HEK293 (cell line): ENCODE results near the gene TUT1.

ENCODE experiments used
- CTCF ChIA-PET: fragments of 350-600 bp; formaldehyde crosslinking; extraction: SDS; loops from one replicate; lab custom pipeline; 2021; ENCODE audit warnings: antibody characterized with exemption; lab: Yijun Ruan, JAX
- POLR2A ChIA-PET: fragments of 300-600 bp; formaldehyde crosslinking; extraction: SDS; loops from one replicate; lab custom pipeline; 2020; ENCODE audit warnings: antibody characterized with exemption, inconsistent platforms; lab: Yijun Ruan, JAX
- H3K27ac ChIP-seq: fragments of 200-500 bp; sonication (Bioruptor generic); 2 replicates; pipeline ENCODE4 v1.5.1; 2014; ENCODE audit warnings: low read depth, low read length, control low read depth, inconsistent platforms; ENCODE audit errors: extremely low read depth
- H3K36me3 ChIP-seq, 2 experiments: fragments of 200-500 bp in 1 of 2; sonication (Bioruptor generic) in 1 of 2; 1 replicate in 1 of 2; 2 replicates in 1 of 2; pipeline ENCODE4 v1.5.1; 2014 to 2017; ENCODE audit warnings: inconsistent platforms in 2 of 2, low read length in 2 of 2; ENCODE audit not compliant: control insufficient read depth in 2 of 2, insufficient read depth in 1 of 2
- H3K4me1 ChIP-seq: fragments of 200-500 bp; sonication (Bioruptor generic); 2 replicates; pipeline ENCODE4 v1.5.1; 2014; ENCODE audit warnings: mild to moderate bottlenecking, low read length, inconsistent platforms; ENCODE audit not compliant: control insufficient read depth, insufficient read depth
- H3K4me3 ChIP-seq: 2 replicates; pipeline ENCODE4 v1.5.1; 2011; ENCODE audit warnings: low read depth, mild to moderate bottlenecking, control low read depth, low read length, moderate library complexity
- H3K9me3 ChIP-seq: fragments of 200-500 bp; sonication (Bioruptor generic); 2 replicates; pipeline ENCODE4 v1.5.1; 2014; ENCODE audit warnings: low read depth, low read length, inconsistent platforms; ENCODE audit not compliant: control insufficient read depth, insufficient read depth
- KLF10 ChIP-seq: fragments of 450-650 bp; IDR thresholded peaks from 2 replicates; pipeline ENCODE4 v1.5.1; 2018; ENCODE audit warnings: missing biosample characterization, mild to moderate bottlenecking, missing genetic modification characterization
- MYNN ChIP-seq: fragments of 450-650 bp; formaldehyde crosslinking; IDR thresholded peaks from 2 replicates; pipeline ENCODE4 v1.5.1; 2016; ENCODE audit warnings: missing biosample characterization, missing genetic modification characterization, borderline replicate concordance
- OSR2 ChIP-seq: fragments of 450-650 bp; formaldehyde crosslinking; IDR thresholded peaks from 2 replicates; pipeline ENCODE4 v1.5.1; 2016; ENCODE audit warnings: missing biosample characterization, missing genetic modification characterization
- SETDB1 ChIP-seq: IDR thresholded peaks from one replicate; pipeline ENCODE4 v1.6.1; 2017; ENCODE audit warnings: mild to moderate bottlenecking, low read length, moderate library complexity, mixed read lengths; ENCODE audit not compliant: insufficient read length
- ZBTB10 ChIP-seq: fragments of 450-650 bp; formaldehyde crosslinking; IDR thresholded peaks from 2 replicates; pipeline ENCODE4 v1.5.1; 2016; ENCODE audit warnings: missing biosample characterization, missing genetic modification characterization
- ZBTB48 ChIP-seq: fragments of 450-650 bp; formaldehyde crosslinking; IDR thresholded peaks from 2 replicates; pipeline ENCODE4 v1.5.1; 2016; ENCODE audit warnings: missing biosample characterization, missing genetic modification characterization
- ZNF23 ChIP-seq: fragments of 450-650 bp; formaldehyde crosslinking; IDR thresholded peaks from 2 replicates; pipeline ENCODE4 v1.5.1; 2016; ENCODE audit warnings: missing biosample characterization, missing genetic modification characterization, borderline replicate concordance
- ZNF302 ChIP-seq: fragments of 450-650 bp; formaldehyde crosslinking; IDR thresholded peaks from 2 replicates; pipeline ENCODE4 v1.5.1; 2016; ENCODE audit warnings: missing biosample characterization, missing genetic modification characterization, low read depth
- ZNF341 ChIP-seq: fragments of 450-650 bp; formaldehyde crosslinking; IDR thresholded peaks from 2 replicates; pipeline ENCODE4; 2016; ENCODE audit warnings: low read depth, missing biosample characterization, missing genetic modification characterization
- ZNF404 ChIP-seq: fragments of 450-650 bp; formaldehyde crosslinking; IDR thresholded peaks from 2 replicates; pipeline ENCODE4 v1.5.1; 2017; ENCODE audit warnings: missing biosample characterization, missing genetic modification characterization
- ZNF426 ChIP-seq: fragments of 450-650 bp; formaldehyde crosslinking; IDR thresholded peaks from 2 replicates; pipeline ENCODE4 v1.5.1; 2017; ENCODE audit warnings: missing biosample characterization, missing genetic modification characterization, mild to moderate bottlenecking, inconsistent platforms, moderate library complexity
- ZNF518A ChIP-seq: fragments of 450-650 bp; formaldehyde crosslinking; conservative IDR thresholded peaks from 2 replicates; pipeline ENCODE4 v1.5.1; 2016; ENCODE audit warnings: low read depth, missing biosample characterization, missing genetic modification characterization
- ZNF600 ChIP-seq: fragments of 450-650 bp; formaldehyde crosslinking; IDR thresholded peaks from 2 replicates; pipeline ENCODE4 v1.5.1; 2016; ENCODE audit warnings: missing biosample characterization, missing genetic modification characterization
- ZNF658 ChIP-seq: fragments of 450-650 bp; formaldehyde crosslinking; IDR thresholded peaks from 2 replicates; pipeline ENCODE4; 2016; ENCODE audit warnings: missing biosample characterization, missing genetic modification characterization
- ZNF768 ChIP-seq: fragments of 450-650 bp; formaldehyde crosslinking; IDR thresholded peaks from 2 replicates; pipeline ENCODE4 v1.5.1; 2018; ENCODE audit warnings: missing biosample characterization, mild to moderate bottlenecking, missing genetic modification characterization
- ZNF830 ChIP-seq: fragments of 450-650 bp; IDR thresholded peaks from 2 replicates; pipeline ENCODE4 v1.5.0; 2018; ENCODE audit warnings: missing biosample characterization, missing genetic modification characterization, low read depth, mild to moderate bottlenecking, moderate library complexity
- TF ChIP-seq, protein P1 (sequence below): fragments of 450-650 bp; formaldehyde crosslinking; IDR thresholded peaks from 2 replicates; pipeline ENCODE4 v1.5.1; 2016; ENCODE audit warnings: missing biosample characterization, missing genetic modification characterization
- TF ChIP-seq, protein P2 (sequence below): fragments of 450-650 bp; formaldehyde crosslinking; IDR thresholded peaks from 2 replicates; pipeline ENCODE4 v1.5.1; 2016; ENCODE audit warnings: missing biosample characterization, missing genetic modification characterization
- TF ChIP-seq, protein P3 (sequence below): fragments of 450-650 bp; formaldehyde crosslinking; IDR thresholded peaks from 2 replicates; pipeline ENCODE4 v1.5.0; 2017; ENCODE audit warnings: missing biosample characterization, missing genetic modification characterization, borderline replicate concordance

The TUT1 gene

DNA sequence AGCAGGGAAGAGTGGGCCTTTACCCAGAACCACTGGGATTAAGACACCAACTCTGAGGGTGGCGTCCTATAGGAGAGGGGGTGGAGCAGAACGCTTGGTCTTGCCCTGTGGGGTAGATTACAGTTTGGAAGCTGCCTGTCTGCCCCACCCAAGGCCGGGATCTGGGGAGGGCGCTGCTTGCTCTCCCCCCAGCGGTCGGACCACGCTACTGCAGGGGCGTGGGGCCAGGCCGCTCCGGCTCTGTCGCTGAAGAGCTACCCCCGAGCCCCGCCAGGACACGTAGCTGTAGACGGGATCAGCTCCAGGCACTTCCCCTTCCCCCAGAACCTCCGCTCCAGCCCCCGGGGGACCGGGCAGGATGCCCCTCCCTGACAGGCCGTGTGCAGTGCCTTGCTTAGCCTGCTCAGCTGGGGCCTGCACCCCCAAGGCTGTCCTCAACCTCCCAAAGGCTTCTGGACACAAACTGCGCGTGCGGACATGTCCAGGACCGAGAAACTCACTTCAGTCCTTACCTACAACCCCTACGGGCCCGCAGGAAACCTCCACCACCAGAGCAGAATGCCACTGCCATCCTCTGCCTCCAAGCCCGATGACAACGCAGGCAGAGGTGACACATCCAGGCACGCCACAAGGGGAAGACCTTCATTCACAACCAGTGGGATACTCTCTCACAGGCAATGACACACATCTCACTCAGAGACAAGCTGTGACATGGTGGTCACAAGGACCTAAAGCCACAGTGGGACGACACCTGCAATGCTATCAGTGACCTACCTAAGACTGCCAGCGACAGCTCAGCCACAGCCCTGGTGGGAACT is 48.4 kb downstream of the TUT1 start (continued):
- TF ChIP-seq, protein P1, sequence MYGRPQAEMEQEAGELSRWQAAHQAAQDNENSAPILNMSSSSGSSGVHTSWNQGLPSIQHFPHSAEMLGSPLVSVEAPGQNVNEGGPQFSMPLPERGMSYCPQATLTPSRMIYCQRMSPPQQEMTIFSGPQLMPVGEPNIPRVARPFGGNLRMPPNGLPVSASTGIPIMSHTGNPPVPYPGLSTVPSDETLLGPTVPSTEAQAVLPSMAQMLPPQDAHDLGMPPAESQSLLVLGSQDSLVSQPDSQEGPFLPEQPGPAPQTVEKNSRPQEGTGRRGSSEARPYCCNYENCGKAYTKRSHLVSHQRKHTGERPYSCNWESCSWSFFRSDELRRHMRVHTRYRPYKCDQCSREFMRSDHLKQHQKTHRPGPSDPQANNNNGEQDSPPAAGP (tag by site-specific recombination) = peak; percentile 61; the same call in 1 of the 2 replicates
- TF ChIP-seq ZNF302 (tag by site-specific recombination) = no peak
- TF ChIP-seq, protein P2, sequence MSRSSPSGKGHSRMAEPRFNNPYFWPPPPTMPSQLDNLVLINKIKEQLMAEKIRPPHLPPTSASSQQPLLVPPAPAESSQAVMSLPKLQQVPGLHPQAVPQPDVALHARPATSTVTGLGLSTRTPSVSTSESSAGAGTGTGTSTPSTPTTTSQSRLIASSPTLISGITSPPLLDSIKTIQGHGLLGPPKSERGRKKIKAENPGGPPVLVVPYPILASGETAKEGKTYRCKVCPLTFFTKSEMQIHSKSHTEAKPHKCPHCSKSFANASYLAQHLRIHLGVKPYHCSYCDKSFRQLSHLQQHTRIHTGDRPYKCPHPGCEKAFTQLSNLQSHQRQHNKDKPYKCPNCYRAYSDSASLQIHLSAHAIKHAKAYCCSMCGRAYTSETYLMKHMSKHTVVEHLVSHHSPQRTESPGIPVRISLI = no peak
- no peak for TF ChIP-seq ZNF518A (tag by site-specific recombination)
- TF ChIP-seq ZNF426 = no peak
- no peak for TF ChIP-seq MYNN (tag by site-specific recombination)
- no peak for TF ChIP-seq ZNF404 (tag by site-specific recombination)
- TF ChIP-seq ZNF341 (tag by site-specific recombination) = peak; percentile 57
- TF ChIP-seq ZNF768 (tag by site-specific recombination) = no peak
- TF ChIP-seq ZNF830 (tag by site-specific recombination) = no peak
- TF ChIP-seq SETDB1 = no peak
- no peak for TF ChIP-seq ZNF23 (tag by site-specific recombination)
- TF ChIP-seq ZNF600 (tag by site-specific recombination) = peak; percentile 60
- no peak for TF ChIP-seq ZNF658

DNA sequence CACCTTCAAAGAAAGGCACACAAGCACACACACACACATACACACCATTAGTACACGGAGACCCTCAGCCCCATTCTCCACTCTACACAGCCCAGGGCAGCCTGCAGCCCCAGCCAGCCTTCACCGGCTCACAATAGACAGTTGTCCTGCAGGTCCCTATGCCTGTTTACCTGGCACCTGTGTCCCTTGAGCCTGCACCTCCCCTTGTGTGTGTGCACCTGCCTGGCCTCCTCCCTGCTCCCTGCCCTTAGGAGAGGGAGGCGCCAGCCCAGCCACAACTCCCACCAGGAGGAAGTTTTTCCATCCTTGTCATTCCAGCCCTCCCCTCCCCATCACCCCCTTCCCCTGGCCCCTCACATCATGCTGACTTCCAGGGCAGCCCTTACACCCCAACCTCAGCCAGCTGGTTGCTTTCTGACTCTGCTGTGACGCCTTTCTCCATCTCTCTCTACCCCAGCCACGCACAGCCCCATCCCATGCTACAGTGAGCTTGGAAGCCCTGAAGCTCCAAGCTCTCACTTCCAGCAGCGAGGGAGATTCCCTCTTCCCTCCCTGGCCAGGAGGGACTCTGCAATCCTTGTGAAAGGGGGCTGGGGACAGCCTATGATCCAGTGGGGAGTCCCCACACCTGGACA is 49.1 kb downstream of the TUT1 start:
- peaks cover 7% of the 10 kb centered on the region for H3K4me1 ChIP-seq
- H3K4me3 ChIP-seq = no peak overlapping the region
- ChIA-PET POLR2A (interaction anchor here (0.6 to 2.8 kb wide), 12 partner anchors 11 to 299 kb away, joined by 3 to 18 read pairs (median 6); partner anchors contain the start of genes C11orf98, CSKMT, EEF1G and INTS5), CTCF (interaction anchor here (0.6 to 8.8 kb wide), 34 partner anchors 10 to 1628 kb away, joined by 3 to 188 read pairs (median 6); partner anchors contain the start of gene B3GAT3)
- no peaks in the 10 kb centered on the region for H3K36me3 ChIP-seq
- no peaks in the 10 kb centered on the region for H3K9me3 ChIP-seq
- no peak overlapping the region for H3K27ac ChIP-seq
- TF ChIP-seq, protein P3, sequence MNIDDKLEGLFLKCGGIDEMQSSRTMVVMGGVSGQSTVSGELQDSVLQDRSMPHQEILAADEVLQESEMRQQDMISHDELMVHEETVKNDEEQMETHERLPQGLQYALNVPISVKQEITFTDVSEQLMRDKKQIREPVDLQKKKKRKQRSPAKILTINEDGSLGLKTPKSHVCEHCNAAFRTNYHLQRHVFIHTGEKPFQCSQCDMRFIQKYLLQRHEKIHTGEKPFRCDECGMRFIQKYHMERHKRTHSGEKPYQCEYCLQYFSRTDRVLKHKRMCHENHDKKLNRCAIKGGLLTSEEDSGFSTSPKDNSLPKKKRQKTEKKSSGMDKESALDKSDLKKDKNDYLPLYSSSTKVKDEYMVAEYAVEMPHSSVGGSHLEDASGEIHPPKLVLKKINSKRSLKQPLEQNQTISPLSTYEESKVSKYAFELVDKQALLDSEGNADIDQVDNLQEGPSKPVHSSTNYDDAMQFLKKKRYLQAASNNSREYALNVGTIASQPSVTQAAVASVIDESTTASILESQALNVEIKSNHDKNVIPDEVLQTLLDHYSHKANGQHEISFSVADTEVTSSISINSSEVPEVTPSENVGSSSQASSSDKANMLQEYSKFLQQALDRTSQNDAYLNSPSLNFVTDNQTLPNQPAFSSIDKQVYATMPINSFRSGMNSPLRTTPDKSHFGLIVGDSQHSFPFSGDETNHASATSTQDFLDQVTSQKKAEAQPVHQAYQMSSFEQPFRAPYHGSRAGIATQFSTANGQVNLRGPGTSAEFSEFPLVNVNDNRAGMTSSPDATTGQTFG (tag by site-specific recombination) = no peak
- no peak for TF ChIP-seq KLF10 (tag by site-specific recombination)
- TF ChIP-seq ZBTB48 (tag by site-specific recombination) = no peak
- TF ChIP-seq MYNN (tag by site-specific recombination) = no peak
- TF ChIP-seq OSR2 (tag by site-specific recombination) = no peak
- TF ChIP-seq ZBTB10 (tag by site-specific recombination) = no peak
- TF ChIP-seq ZNF302 (tag by site-specific recombination) = no peak
